HG03354 (cell line): ENCODE data around the gene ANXA8.

ENCODE experiments used
- ATAC-seq: cut with Tn5 transposase; IDR thresholded peaks from one replicate; pipeline ENCODE4 v1.9.1; 2021; ENCODE audit warnings: mild to moderate bottlenecking; ENCODE audit not compliant: unreplicated experiment, poor library complexity, severe bottlenecking

ANXA8 gene

GRCh38 chr10:47450442-47450841, 33.5 kb downstream of the ANXA8 start:
- ATAC-seq: no peak

DNA sequence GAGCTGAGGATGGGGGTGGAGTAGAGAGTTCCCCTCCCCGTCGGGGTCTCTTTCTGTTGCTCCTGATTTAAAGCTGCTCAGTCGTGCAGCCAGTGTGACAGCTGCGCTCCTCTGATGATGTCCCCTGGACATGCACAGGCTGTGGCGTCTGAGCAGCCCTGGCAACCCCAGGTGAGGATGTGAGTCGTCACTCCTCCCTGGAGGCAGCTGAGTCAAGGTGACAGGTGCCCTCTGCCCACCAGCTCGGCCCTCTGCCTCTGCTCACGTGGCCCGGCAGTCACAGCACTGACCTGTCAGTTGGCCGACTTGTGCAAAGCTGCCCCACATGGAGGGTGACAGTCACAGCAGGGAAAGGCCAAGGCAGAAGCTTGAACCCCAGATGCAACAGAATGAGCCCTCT, 33.9 kb downstream of the ANXA8 start:
- no peak for ATAC-seq

DNA sequence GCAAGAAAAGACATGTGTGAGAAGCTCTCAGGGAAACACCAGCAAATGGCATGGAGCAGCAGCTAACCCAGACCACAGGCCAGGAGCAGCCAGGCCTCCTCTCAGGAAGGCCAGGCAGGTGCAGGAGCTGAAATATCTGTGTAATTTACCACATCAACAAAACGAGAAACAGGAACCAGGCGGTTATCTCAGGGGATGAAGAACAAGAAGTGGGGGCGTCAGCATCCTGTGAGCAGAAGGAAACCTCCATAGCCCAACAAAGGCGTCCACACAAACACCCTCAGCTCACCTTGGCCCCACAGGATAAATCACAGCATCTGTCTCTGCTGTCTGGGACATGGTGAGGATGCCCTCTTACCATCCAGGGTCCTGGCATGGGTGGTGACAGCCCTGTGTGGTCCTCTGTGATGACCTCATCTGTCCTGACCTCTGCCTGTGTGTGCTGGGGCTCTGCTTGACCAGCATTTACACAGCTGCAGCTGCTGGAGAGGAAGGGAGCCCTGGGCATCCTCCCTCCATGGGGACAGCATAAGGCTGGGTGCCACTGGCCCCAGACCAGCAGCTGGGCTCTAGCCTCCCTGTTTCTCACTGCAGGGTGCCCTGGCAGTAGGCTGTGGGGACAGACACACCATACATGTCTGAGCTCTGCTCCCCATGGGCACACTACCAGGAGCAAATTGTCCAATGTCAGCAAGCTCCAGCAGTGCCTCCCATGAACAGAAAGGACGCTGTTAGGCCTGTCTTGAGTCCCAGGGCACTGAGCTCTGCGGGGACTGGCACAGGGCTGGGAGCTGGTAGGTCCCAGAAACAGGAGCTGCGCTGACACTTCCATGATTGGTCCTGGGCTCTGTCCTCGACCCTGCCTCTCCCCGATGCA, 34.6 kb downstream of the ANXA8 start:
- ATAC-seq: no peak

GRCh38 chr10:47447705-47448104, 36.2 kb downstream of the ANXA8 start:
- ATAC-seq: no peak

DNA sequence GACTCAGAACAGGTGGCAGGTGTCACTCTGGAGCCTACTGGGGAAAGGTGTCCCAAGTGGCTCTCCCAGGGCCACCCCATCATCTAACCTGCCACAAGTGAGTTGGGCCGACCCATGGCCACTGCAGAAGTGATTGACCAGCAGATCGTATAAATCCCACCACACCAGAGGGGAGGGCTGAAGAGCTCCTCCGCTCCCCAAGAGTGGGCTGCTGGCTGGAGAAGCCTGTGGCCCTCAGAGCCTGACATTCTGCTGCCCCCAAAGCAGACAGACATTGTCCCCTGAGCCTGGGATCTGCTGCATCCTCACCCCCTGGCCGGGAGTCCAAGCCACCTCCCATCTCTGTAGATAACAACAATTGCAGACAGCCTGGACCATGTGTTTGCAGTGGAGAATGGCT, 36.7 kb downstream of the ANXA8 start:
- ATAC-seq: no peak

- no peak for ATAC-seq
Measured at GRCh38 chr10:47445720-47446119, 38.2 kb downstream of the ANXA8 start.

- no peak for ATAC-seq
Measured at GRCh38 chr10:47444047-47444446, 39.9 kb downstream of the ANXA8 start.

DNA sequence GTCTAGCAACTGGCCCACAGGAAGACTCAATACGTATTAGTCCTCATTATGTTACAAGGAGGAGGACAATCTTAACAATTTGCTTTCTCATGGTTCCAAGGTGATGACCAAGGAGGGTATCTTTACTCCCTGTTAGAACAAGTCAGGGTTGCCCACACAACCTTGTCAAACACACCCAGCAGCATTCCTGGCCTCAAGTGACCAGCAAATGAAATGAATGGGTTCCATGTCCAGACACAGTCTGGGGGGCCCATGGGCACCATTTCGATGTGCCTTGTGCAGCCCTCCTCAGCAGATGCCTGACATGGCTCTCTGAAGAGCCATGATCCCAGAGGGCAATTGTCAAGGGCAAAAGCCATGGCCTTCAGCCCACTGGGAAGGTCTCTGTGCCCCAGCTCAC, 40.8 kb downstream of the ANXA8 start:
- ATAC-seq: no peak

DNA sequence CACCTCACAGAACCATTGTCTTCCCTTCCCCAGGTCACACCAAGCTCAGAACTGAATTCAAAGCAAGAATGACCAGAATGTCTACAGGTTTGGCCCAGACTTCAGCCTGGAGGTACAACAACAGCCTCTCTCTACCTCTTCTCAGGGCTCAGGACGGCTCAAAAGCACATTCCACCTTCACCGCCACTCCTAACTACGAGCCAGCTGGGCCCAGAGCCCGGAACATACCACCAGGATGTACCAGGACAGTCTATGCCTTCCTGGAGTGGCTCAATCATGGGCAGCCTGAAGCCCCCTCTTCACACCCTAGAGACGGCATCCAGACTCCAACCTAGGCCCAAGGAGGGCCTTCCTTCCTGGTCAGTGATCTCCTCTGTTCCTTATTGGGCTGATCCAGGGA, 41.6 kb downstream of the ANXA8 start:
- ATAC-seq: no peak

DNA sequence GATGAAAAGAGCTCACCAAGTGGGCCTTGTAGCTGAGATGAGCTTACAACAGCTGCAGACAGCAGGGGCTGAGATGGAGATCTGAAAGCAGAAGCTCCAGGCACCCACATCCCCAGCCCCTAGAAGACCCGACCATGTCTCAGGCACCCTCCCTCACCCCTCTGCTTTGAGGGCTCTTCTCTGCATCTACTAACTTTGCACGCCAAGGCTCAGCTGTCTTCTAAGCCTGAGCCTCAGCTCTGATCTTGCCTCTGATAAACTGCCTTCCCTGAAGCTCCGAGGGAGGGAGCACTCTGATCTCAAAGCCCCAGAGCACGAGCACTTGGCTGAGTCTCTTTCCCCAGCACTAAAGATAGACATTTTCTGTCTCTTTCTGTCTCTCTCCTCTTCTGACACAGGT, 42.0 kb downstream of the ANXA8 start:
- ATAC-seq: no peak

GRCh38 chr10:47440207-47440606, 43.7 kb downstream of the ANXA8 start:
- no peak for ATAC-seq

- ATAC-seq: no peak
Measured at GRCh38 chr10:47438857-47439474, 44.9 kb downstream of the ANXA8 start.

DNA sequence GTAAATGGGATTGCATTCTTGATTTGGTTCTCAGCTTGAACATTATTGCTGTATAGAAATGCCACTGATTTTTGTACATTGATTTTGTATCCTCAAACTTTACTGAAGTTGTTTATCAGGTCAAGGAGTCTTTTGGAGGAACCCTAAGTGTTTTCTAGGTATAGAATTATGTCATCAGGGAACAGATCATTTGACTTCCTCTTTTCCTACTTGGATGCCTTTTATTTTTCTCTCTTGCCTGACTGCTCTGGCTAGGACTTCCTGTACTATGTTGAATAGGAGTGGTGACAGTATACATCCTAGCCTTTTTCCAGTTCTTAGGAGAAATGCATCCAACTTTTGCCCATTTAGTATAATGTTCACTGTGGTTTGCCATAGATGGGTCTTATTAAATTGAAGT, 48.8 kb downstream of the ANXA8 start:
- ATAC-seq: no peak

DNA sequence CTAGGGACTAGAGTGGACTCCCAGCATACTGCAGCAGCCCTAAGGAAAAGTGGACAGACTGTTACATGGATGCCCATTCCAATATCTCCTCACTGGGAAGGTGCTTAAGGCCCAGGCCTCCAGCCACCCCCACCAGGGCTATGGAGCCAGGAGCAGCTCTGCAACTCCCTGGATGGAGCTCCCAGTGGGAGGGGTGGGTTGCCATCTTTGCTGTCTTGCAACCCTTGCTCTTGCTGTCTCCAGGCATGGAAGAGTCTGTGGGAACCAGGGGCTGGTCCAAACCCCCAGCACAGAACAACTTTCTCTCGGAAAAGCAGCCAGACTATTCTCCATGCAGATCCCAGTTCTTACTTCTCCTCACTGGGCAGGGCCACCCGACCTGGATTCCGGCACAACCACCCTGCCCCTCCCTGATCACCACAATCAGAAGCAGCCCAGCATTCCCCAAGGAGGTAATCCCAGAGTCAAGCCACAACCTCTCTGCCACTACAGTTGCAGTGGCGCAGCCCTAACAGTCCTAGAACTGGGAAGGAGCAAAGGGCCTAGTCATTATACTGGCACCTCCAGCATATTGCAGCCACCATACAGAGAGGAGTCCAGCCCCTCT, 58.0 kb downstream of the ANXA8 start:
- ATAC-seq: no peak

DNA sequence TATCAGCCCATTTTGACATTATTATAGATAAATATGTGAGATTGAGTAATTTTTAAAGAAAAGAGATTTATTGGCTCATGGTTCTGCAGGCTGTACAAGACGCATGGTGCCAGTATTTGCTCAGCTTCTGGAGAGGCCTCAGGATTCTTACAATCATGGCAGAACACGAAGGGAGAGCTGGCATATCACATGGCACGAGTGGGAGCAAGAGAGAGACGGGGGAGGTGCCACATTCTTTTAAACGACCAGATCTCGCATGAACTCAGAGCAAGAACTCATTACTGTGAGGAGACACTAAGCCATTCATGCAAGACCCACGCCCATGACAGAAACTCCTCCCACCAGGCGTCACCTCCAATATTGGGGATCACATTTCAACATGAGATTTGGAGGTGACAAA, 59.7 kb downstream of the ANXA8 start:
- ATAC-seq: no peak

DNA sequence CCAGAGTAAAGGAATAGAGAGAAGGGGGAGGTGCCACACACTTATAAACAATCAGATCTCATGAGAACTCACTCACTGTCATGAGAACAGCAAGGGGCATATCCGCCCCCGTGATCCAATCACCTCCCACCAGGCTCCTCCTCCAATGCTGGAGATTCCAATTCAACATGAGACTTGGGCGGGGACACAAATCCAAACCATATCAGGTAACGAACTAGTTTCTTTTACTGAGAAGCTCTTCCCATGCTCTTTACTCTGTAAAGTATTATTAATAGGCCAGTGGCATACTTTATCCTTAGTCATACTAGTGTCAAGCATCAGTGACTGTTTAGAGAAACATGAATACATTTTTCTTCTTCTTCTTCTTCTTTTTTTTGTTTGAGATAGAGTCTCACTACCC, 60.4 kb downstream of the ANXA8 start:
- no peak for ATAC-seq

DNA sequence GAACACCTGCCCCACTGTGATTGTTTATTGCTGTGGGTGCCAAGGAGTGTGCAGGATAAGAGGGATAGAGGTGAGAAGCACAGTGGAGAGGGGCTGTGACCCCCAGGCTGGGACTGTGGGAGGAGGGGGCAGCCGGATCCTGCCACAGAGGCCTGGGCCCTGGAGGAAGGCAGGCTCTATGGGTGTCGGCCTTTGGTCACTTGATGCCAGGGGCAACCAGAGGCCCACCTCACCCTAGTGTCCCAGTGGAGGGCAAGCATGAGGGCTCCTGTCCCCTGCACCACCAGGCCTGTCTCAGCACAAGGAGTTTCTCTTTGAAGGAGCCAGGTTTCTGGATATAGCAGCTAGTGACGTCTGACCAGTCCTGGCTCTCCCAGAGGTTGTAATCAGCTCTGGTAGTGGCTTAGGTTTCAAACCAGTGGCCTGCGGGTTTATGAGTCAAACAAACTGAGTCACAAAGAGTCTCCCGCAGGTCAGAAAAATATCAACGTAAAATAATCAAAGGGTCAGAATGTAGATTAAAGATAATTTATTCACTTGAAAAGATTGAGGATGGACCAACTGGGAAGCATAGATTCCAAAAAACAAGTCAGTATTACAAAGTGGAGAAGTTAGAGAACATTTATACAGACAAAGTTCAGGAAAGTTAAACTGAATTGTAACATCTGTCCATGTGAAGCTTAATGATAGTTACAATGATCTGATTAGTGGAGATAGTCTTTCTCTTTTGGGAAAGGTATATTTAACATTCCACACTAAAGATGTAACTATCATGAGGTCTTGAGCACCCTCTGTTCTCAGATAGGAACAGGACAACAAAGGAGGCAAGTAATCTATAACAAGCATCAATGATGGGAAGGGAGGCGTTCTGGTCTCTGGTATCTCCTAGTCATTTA, 62.6 kb downstream of the ANXA8 start:
- no peak for ATAC-seq

DNA sequence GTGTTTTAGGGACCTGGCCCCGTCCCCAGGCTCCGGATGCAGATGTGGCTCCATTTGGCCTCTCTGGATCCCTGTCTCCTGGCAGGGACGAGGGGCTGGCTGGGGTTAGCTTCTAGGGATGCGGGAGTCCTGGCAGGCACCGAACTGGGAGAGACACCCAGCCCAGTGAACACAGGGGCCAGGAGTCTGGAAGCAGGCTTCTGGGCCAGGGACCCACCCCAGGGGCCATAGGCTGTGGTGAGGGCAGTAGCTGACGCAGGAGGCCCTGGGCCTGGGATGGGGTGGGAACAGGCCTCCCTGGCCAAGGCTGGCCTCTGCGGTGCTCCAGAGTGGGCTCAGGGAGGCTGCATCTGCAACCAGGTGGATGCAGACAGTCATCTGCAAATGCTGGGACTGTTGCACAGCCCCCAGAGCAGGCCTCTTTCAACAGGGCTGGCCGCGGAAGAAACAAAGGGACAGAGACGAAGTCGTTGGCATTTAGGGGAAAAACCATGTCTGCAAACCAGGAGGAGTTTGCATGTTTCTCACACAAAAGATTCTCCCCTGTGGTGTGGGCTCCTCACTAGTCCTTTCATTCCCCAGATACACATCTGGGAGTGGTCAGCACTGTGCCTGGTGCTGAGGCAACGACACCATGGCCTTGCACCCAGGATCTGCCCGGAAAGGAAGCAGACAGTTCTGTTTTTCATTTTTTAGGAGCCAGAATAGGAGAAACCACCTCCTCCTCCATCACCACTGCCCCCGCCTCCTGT, 63.4 kb downstream of the ANXA8 start:
- no peak for ATAC-seq

DNA sequence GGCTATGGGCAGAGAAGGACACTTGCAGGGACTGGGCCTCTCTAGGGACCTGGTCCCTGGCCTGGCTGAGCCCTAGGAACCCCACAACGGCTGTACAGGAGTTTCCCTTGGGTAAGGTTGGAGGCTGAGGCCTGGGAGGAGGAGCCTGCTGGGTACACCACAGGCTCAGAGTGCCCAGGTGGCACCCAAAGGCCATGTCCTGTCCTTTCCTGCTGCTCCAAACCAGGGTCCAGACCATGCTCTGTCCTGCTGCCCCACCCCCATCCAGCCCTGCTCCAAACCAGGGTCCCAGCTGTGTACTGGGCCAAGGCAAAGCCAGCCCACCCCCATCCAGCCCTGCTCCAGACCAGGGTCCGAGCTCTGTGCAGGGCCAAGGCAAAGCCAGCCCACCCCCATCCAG, 64.5 kb downstream of the ANXA8 start:
- no peak for ATAC-seq
